Astrocyte of the spinal cord (primary cell): ENCODE results near the gene ALOX12B.

Experiments
- DNase-seq: peaks from one replicate; pipeline ENCODE4 v3.0.0; 2011; ENCODE audit warnings: low read depth, low spot score
- H3K4me3 ChIP-seq: 2 replicates; pipeline ENCODE4 v1.5.1; 2011; ENCODE audit warnings: low read depth, mild to moderate bottlenecking, low read length, moderate library complexity
- in situ Hi-C: cut with HindIII; loops from 2 replicates; pipeline ENCODE4 v1.10.0; 2017; ENCODE audit warnings: low sequenced_read_pairs
- TF ChIP-seq, protein P1 (sequence below): IDR thresholded peaks from 2 replicates; pipeline ENCODE4 v1.5.1; 2012; ENCODE audit warnings: low read depth, mild to moderate bottlenecking, low read length, inconsistent platforms

The ALOX12B gene

DNA sequence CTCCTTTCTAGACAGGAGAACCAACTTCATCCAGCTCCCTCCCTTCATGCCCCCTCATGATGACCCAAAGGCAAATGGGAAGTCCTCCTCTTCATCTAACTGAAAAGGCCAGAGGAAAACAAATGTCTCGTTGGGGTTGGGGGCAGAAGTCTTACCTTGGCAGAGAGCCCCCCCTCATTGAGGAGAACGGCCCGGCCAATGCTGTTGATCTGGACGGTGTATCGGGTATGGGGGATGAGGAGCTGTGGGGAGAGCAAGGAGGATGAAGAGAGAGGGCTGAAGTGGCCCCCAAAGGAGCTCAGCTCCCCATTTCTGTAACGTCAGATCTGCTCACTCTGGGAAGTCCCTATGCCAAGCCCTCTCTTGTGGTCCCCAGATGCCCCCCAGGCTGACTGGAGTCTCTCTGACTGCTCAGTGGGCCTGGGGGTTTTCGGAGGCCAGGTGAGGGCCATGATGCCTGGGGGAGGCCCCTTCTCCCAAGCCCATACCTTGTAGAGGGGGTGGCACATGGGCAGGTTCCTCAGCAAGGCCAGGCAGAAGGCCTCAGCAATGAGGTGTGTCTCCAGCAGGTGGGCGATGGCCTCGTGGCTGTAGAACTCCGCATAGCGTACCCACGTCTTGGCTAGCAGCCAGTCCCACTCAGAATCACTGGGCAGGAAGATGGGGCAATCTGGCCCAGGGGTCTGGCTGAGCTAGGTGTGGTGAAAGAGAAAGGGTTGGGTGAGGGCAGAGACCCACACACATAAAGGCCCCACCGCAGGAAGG, 10.8 kb downstream of the ALOX12B start:
- TF ChIP-seq, protein P1, sequence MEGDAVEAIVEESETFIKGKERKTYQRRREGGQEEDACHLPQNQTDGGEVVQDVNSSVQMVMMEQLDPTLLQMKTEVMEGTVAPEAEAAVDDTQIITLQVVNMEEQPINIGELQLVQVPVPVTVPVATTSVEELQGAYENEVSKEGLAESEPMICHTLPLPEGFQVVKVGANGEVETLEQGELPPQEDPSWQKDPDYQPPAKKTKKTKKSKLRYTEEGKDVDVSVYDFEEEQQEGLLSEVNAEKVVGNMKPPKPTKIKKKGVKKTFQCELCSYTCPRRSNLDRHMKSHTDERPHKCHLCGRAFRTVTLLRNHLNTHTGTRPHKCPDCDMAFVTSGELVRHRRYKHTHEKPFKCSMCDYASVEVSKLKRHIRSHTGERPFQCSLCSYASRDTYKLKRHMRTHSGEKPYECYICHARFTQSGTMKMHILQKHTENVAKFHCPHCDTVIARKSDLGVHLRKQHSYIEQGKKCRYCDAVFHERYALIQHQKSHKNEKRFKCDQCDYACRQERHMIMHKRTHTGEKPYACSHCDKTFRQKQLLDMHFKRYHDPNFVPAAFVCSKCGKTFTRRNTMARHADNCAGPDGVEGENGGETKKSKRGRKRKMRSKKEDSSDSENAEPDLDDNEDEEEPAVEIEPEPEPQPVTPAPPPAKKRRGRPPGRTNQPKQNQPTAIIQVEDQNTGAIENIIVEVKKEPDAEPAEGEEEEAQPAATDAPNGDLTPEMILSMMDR: no peak
- in situ Hi-C loops: no loop called here
- no peak for DNase-seq
- H3K4me3 ChIP-seq: no peak overlapping the region

DNA sequence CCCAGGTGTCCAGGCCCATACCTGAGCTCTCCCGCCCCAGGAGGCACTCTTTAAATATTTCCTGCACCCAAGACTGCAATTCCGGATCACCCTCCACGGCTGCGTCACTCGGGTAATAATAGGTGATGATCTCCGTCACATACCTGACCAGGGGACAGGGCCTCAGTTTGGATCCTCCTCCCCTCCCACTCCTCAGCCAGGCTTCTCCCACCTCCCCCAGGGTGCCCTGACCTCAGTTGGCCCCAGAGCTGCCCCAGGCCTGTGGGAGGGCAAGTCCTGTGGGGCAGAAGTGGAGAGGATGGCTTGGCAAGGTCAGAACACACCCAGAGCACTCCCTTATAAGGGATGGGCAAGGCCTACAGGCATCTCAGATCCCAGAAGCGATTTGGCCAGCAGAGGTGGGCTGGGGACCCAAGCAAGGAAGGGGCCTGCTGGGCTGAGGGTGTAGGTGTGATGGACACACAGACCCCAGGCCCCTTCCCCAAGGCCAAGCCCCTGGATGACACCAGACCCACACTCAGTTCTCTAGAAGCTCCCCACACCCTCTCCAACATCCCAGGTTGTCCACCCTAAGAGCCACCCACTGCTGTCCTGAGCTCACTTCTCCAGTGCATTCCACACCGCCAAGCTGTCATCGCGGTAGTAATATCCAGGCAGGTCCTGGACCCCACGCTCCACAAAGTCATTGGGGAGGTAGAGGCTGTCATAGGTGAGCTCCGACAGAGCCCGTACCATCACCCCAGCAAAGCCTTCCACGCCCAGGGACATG, 11.8 kb downstream of the ALOX12B start:
- no peak overlapping the region for H3K4me3 ChIP-seq
- TF ChIP-seq, protein P1: no peak
- no peak for DNase-seq
- in situ Hi-C loops: no loop called here

DNA sequence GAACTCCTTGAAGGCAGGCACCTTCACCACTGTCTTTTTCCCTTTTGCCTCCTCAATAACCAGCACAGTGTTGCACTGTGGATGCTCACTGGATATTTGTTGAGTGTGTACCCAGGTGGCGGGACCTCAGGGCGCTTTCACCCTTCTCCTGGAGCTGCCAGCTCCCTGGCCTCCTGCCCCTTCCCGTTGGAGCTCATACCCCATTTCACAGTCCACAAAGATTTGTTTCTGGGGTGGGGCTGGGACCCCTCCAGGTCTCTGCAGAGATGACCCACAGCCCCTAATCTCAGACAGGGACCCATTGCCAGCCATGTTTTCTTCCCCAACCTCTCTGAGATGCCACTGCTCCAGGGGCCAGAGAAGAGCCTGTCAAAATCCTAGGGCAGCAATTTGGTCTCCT, 12.4 kb downstream of the ALOX12B start:
- in situ Hi-C loops: no loop called here
- TF ChIP-seq, protein P1: no peak
- no peak for DNase-seq
- H3K4me3 ChIP-seq: no peak overlapping the region

GRCh38 chr17:8074554-8074953, 13.0 kb downstream of the ALOX12B start:
- H3K4me3 ChIP-seq: no peak overlapping the region
- no peak for DNase-seq
- in situ Hi-C loops: no loop called here
- TF ChIP-seq, protein P1: no peak

- TF ChIP-seq, protein P1: peak; percentile 93
- H3K4me3 ChIP-seq: no peak overlapping the region
- in situ Hi-C loops: no loop called here
- peak; percentile 33 for DNase-seq
Observed at GRCh38 chr17:8073627-8074484, 13.7 kb downstream of the ALOX12B start.

- TF ChIP-seq, protein P1: no peak
- in situ Hi-C loops: no loop called here
- no peak overlapping the region for H3K4me3 ChIP-seq
- no peak for DNase-seq
Observed at GRCh38 chr17:8072729-8073461, 14.6 kb downstream of the ALOX12B start.
